PC-9 (cell line): ENCODE measurements around the gene TNFRSF8. TPM values are rescaled to one million over a fixed set of nuclear protein-coding genes. Genes with fewer than 3 reads are reported as not detected.

Source experiments
- BruUV-seq: library from RNA; stranded (reverse); fragments of 400-500 nt; replicated peaks from 2 replicates; lab custom pipeline; 2021; lab: Mats Ljungman, UMichigan
- CTCF ChIA-PET: fragments of 300-600 bp; sonication (Branson Sonifier 250); formaldehyde crosslinking; loops from one replicate; lab custom pipeline; 2022; ENCODE audit warnings: antibody characterized with exemption; lab: Charles Lee
- POLR2A ChIA-PET: fragments of 300-600 bp; sonication (Branson Sonifier 250); formaldehyde crosslinking; loops from one replicate; lab custom pipeline; 2022; ENCODE audit warnings: antibody characterized with exemption; ENCODE audit not compliant: unreplicated experiment; lab: Charles Lee
- DNase-seq, 2 experiments: peaks; one replicate each; pipeline versions ENCODE4 v3.0.0 to v3.0.0-alpha.2; 2015 to 2022; ENCODE audit warnings: mixed read lengths in 1 of 2
- H2AFZ ChIP-seq: fragments of 200-600 bp; sonication (generic); 2 replicates; pipeline ENCODE4 v1.8.1; 2017; ENCODE audit warnings: antibody characterized with exemption
- H3F3A ChIP-seq: fragments of 200-600 bp; sonication (generic); 2 replicates; pipeline ENCODE4 v1.8.1; 2017; ENCODE audit warnings: antibody characterized with exemption, mild to moderate bottlenecking, low read depth; ENCODE audit not compliant: insufficient read depth
- H3K27ac ChIP-seq: fragments of 200-600 bp; sonication (generic); 2 replicates; pipeline ENCODE4 v1.6.1; 2016; ENCODE audit warnings: mixed run types
- H3K27me3 ChIP-seq: fragments of 200-600 bp; sonication (generic); 2 replicates; pipeline ENCODE4 v1.6.1; 2016; ENCODE audit warnings: low read depth, mixed run types; ENCODE audit not compliant: insufficient read depth
- H3K36me3 ChIP-seq: fragments of 200-600 bp; sonication (generic); 2 replicates; pipeline ENCODE4 v1.6.1; 2016; ENCODE audit warnings: low read depth, mixed run types
- H3K4me1 ChIP-seq: fragments of 200-600 bp; sonication (generic); replicated peaks from 2 replicates; pipeline ENCODE4 v1.6.1; 2016; ENCODE audit warnings: mixed run types; ENCODE audit not compliant: insufficient read depth
- H3K4me2 ChIP-seq: fragments of 200-600 bp; sonication (generic); 2 replicates; pipeline ENCODE4 v1.6.1; 2017; ENCODE audit warnings: mixed run types
- H3K4me3 ChIP-seq: fragments of 200-600 bp; sonication (generic); 2 replicates; pipeline ENCODE4 v1.6.1; 2016; ENCODE audit warnings: mixed run types
- H3K79me2 ChIP-seq: fragments of 200-600 bp; sonication (generic); 2 replicates; pipeline ENCODE4 v1.6.1; 2017; ENCODE audit warnings: low read depth, mixed run types
- H3K9me2 ChIP-seq: fragments of 200-600 bp; sonication (generic); 2 replicates; pipeline ENCODE4 v1.8.1; 2017; ENCODE audit warnings: mild to moderate bottlenecking; ENCODE audit not compliant: insufficient read depth
- H3K9me3 ChIP-seq: fragments of 200-600 bp; sonication (generic); 2 replicates; pipeline ENCODE4 v1.8.1; 2016; ENCODE audit warnings: low read depth; ENCODE audit not compliant: insufficient read depth
- H4K20me1 ChIP-seq: fragments of 200-600 bp; sonication (generic); 2 replicates; pipeline ENCODE4 v1.8.1; 2017; ENCODE audit not compliant: insufficient read depth
- CTCF ChIP-seq: fragments of 200-600 bp; sonication (generic); conservative IDR thresholded peaks from 2 replicates; pipeline ENCODE4 v1.6.1; 2017; ENCODE audit warnings: mixed run types, antibody characterized with exemption, mild to moderate bottlenecking, moderate library complexity
- EZH2 ChIP-seq: fragments of 200-600 bp; sonication (generic); IDR thresholded peaks from 2 replicates; pipeline ENCODE4 v1.8.0; 2017; ENCODE audit warnings: antibody characterized with exemption, low read depth
- intact Hi-C: fragments of 100-400 bp; cut with micrococcal nuclease; formaldehyde crosslinking; loops from one replicate; pipeline ENCODE4 v1.10.0; 2022; ENCODE audit not compliant: unreplicated experiment
- total RNA-seq: library from RNA; stranded (reverse); gene quantifications from 2 replicates; pipeline ENCODE4 v1.2.3, GENCODE V29; 2021

Gene TNFRSF8
- total RNA-seq, 1 experiment from 2014 or later, result not detected

DNA sequence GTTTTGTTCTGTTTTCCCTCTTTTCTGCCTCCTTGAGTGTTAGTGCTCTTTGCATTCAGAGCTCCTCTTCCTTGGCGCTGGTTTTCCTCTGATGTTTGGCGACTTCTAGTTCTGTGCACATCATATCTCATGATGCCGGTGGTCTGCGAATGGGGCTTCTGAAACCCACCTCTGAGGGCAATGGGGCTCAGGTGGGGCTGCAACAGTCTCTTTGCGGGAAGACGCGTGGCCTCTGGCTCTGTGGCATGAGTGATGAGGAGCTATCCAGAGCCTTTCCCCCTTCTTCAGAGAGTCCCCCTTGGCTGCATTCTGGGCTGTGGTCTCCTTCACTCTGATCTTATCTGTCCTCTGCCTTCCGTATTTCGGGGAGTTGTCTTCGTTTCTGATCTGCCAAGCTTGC, 39.0 kb downstream of the TNFRSF8 start:
- no TSS peak for BruUV-seq

DNA sequence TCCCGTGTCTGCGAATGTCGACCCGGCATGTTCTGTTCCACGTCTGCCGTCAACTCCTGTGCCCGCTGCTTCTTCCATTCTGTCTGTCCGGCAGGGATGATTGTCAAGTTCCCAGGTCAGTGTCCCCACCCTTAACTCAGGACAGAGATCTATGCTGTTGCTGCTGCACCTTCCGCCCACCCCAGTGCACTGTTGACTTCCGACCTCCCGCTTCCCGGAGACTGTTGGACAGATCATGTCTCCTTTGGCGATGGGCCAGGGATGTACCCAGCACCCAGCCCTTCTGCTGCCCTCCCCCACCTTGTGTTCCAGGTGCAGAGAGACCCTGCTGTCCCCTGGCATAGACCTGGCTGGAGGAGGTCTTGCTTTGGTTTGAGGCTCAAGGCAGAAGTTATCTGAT, 41.3 kb downstream of the TNFRSF8 start:
- ChIA-PET POLR2A (no interaction called here), CTCF (no interaction called here)
- no peaks in the 10 kb centered on the region for H4K20me1 ChIP-seq
- no peaks in the 10 kb centered on the region for H3K9me2 ChIP-seq
- no peaks in the 10 kb centered on the region for H3K9me3 ChIP-seq
- no peak overlapping the region for H3K4me3 ChIP-seq
- H3K27me3 ChIP-seq, result no peaks in the 10 kb centered on the region
- H3K4me2 ChIP-seq, result no peak overlapping the region
- H2AFZ ChIP-seq, result no peak overlapping the region
- H3F3A ChIP-seq, result no peaks in the 10 kb centered on the region
- H3K36me3 ChIP-seq, result no peaks in the 10 kb centered on the region
- intact Hi-C loops, result no loop called here
- H3K4me1 ChIP-seq, result no peaks in the 10 kb centered on the region
- no peak for DNase-seq
- no peaks in the 10 kb centered on the region for H3K79me2 ChIP-seq
- no peak overlapping the region for H3K27ac ChIP-seq
- TF ChIP-seq CTCF (no peak), EZH2 (no peak)
- BruUV-seq, result no TSS peak

More for the DNA sequence above, 39.0 kb downstream of the TNFRSF8 start:
- Histone ChIP-seq H3K4me2 (no peak overlapping the region), H3K9me2 (no peaks in the 10 kb centered on the region), H3K4me3 (no peak overlapping the region), H3K4me1 (no peaks in the 10 kb centered on the region), H3K9me3 (no peaks in the 10 kb centered on the region), H3K79me2 (no peaks in the 10 kb centered on the region), H3F3A (no peaks in the 10 kb centered on the region), H2AFZ (no peak overlapping the region), H3K36me3 (no peaks in the 10 kb centered on the region), H4K20me1 (no peaks in the 10 kb centered on the region), H3K27ac (no peak overlapping the region), H3K27me3 (no peaks in the 10 kb centered on the region)
- DNase-seq, result no peak
- CTCF ChIA-PET, result interaction anchor here (0.5 kb wide), 1 partner anchor 13 kb away, joined by 3 read pairs; no protein-coding TSS in a partner anchor
- intact Hi-C loops, result no loop called here
- POLR2A ChIA-PET, result interaction anchor here (0.7 kb wide), 1 partner anchor 538 kb away, joined by 3 read pairs; no protein-coding TSS in a partner anchor
- TF ChIP-seq EZH2 (no peak), CTCF (no peak)

DNA sequence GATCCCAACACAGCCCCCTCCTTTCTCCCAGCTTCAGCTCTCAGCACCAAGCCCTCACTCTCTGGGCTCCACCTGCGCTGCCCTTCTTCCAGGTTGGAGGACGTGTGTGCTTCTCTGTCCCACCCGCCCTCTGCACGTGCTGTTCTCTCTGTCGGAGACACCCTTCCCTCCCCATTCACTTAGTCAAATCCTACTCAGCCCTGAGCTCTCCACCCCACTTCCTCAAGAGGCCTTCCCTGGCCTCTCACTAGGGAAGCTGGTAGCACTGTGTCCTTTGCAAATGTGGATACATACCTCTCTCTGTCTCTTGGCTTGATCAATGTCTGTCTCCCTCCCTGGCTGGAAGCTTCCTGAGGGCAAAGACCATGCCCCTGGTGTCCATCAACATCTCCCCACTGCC, 43.0 kb downstream of the TNFRSF8 start:
- H3K79me2 ChIP-seq, result no peaks in the 10 kb centered on the region
- no peaks in the 10 kb centered on the region for H4K20me1 ChIP-seq
- intact Hi-C loops, result no loop called here
- ChIA-PET POLR2A (no interaction called here), CTCF (interaction anchor here (0.6 kb wide), 3 partner anchors 9 to 667 kb away, joined by 3 to 8 read pairs (median 5); no protein-coding TSS in a partner anchor)
- no peaks in the 10 kb centered on the region for H3K9me2 ChIP-seq
- no peaks in the 10 kb centered on the region for H3K36me3 ChIP-seq
- no peaks in the 10 kb centered on the region for H3K27me3 ChIP-seq
- no peaks in the 10 kb centered on the region for H3F3A ChIP-seq
- no peak overlapping the region for H3K4me3 ChIP-seq
- no peaks in the 10 kb centered on the region for H3K4me1 ChIP-seq
- H3K4me2 ChIP-seq, result no peak overlapping the region
- no peak overlapping the region for H3K27ac ChIP-seq
- TF ChIP-seq EZH2 (no peak), CTCF (no peak)
- BruUV-seq, result no TSS peak
- no peak overlapping the region for H2AFZ ChIP-seq
- no peaks in the 10 kb centered on the region for H3K9me3 ChIP-seq
- no peak for DNase-seq
